Left ventricle myocardium superior (tissue), 1 donor: ENCODE results near the gene USP2. TPM values are rescaled to one million over a fixed set of nuclear protein-coding genes. Genes with fewer than 3 reads are reported as not detected.
A peak's percentile ranks its signal among the peaks of the same experiment; 100 is the strongest.

ENCODE experiments used
- ATAC-seq: fragments of 200-7000 bp; cut with Tn5 transposase; one replicate; pipeline ENCODE4 v1.9.1; 2020; ENCODE audit warnings: mild to moderate bottlenecking, moderate library complexity
- DNase-seq: peaks from one replicate; pipeline ENCODE4 v3.0.0-alpha.2; 2020
- intact Hi-C: fragments of 100-400 bp; cut with micrococcal nuclease; formaldehyde crosslinking; loops from one replicate; pipeline ENCODE4 v1.11.0; 2022
- total RNA-seq: library from RNA; stranded (reverse); fragmentation: NEBNext Ultra II Directional; extraction: Animal tissue kit (Norgen Biotek cat#: 25700); gene quantifications from one replicate; pipeline ENCODE4 v1.2.1, GENCODE V29; 2021
- donor health status: DM: no; HTN: yes; CAD: no; lungs with severe emphysema.

Gene USP2
- total RNA-seq, 1 donor from 2014 or later = 173 TPM

DNA sequence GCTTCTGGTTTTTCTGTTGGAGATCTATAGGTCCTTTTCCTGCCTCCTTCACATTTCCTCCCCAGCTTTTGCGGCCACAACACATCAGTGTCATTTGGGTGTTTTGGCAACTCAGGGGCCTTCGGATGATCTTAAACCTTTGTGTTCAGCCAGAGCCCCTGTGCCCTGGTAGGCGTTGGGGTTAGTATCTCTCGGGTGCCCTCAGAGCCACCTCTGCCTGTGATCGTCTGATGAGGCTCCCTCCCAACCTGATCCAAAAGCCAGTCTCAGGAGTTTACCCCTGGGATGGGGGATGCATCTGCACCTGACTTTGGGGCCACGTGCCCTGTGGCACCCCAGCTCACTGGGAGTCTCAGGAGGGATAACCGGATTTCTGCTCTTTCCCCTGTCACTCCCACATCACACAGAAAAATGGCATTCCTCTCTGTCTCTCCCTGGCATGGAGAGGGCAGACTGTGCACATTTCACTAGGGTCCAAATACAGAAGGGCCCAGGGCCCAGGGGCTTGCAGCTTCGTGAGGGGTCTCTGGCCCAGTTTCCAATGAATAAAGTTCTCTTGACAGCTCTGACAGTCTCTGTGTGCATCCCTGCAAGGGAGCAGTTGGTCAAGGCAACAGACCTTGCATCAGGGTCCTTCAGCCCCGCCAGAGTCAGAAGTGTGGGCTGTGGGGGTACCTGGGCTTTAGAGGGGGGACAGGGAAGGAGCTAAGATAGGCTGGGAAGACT, 44.6 kb downstream of the USP2 start:
- no peak for DNase-seq
- intact Hi-C loops = no loop called here
- ATAC-seq = no peak

DNA sequence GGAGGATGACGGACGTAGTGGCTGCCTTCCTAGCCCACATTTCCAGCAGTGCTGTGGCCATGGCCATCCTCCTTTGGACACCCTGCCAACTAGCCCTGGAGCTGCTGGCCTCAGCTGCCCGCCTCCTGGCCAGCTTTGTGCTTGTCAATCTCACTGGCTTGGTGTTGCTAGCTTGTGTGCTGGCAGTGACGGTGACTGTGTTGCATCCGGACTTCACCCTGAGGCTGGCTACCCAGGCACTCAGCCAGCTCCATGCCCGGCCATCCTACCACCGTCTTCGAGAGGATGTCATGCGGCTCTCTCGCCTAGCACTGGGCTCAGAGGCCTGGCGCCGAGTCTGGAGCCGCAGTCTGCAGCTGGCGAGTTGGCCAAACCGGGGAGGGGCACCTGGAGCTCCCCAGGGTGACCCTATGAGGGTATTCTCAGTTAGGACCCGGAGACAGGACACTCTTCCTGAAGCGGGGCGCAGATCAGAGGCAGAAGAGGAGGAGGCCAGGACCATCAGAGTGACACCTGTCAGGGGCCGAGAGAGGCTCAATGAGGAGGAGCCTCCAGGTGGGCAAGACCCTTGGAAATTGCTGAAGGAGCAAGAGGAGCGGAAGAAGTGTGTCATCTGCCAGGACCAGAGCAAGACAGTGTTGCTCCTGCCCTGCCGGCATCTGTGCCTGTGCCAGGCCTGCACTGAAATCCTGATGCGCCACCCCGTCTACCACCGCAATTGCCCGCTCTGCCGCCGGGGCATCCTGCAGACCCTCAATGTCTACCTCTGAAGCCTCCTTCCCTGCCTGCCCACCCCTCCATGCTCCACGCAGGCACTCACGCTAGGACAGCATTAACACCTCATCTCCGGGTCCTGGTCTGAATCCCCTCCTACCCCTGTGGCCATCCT, 45.6 kb downstream of the USP2 start:
- intact Hi-C loops = no loop called here
- DNase-seq = peak; percentile 50

DNA sequence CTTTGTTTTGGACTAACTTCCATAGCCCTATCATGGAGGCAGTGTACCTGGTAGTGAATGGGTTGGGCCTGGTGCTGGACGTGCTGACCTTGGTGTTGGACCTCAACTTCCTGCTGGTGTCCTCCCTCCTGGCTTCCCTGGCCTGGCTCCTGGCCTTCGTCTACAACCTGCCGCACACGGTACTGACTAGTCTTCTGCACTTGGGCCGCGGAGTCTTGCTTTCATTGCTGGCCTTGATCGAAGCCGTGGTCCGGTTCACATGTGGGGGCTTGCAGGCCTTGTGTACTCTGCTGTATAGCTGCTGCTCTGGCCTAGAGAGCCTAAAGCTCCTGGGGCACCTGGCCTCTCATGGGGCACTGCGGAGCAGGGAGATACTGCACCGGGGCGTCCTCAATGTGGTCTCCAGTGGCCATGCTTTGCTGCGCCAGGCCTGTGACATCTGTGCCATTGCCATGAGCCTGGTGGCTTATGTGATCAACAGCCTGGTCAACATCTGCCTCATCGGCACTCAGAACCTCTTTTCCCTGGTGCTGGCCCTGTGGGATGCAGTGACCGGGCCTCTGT, 46.3 kb downstream of the USP2 start:
- ATAC-seq (no peak), DNase-seq (no peak)
- intact Hi-C loops = no loop called here

More for the DNA sequence above, 45.6 kb downstream of the USP2 start:
- no peak for ATAC-seq

DNA sequence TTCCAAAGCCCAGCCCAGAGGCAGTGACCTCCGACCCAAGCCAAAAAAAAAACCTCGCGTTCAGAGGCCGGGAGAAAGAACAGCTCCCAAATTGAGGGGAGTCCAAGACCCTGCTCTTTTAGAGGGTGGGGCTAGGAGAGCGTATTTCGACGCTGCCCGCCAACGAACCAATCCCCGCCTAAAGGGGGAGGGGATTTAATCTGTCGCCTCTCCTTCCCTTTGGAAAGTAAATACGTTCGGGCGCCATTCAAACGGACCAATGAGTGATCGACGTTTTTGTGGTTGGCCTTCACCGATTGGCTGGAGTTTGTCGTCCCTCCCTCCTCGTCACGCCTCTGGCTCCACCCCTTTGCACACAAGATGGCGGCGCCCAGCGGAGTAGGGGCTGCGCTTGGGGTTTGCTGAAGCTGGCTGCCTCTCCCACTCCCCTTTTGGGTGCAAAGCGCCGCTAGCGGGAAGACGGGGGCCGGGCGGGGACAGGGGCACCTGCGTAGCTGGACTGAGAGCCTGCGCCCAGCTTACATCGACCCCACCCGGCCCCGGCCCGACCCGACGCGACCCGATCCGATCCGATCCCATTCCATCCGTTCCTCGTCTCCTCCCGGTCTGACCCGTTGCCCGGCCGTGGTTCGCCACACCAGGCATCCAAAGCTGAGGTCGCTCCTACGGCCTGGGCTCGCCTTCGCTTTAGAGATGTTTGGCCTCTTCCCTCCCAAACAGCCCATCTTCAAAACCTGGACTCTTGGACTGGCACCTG, 47.1 kb downstream of the USP2 start, which contains the start of gene RNF26:
Gene RNF26 (plus strand): TSS at position 354 of the 757 bp plus-strand sequence. CDS start 596 bp downstream, outside the sequence.
- intact Hi-C loops = no loop called here
- ATAC-seq (peak; percentile 92), DNase-seq (peak; percentile 92)

DNA sequence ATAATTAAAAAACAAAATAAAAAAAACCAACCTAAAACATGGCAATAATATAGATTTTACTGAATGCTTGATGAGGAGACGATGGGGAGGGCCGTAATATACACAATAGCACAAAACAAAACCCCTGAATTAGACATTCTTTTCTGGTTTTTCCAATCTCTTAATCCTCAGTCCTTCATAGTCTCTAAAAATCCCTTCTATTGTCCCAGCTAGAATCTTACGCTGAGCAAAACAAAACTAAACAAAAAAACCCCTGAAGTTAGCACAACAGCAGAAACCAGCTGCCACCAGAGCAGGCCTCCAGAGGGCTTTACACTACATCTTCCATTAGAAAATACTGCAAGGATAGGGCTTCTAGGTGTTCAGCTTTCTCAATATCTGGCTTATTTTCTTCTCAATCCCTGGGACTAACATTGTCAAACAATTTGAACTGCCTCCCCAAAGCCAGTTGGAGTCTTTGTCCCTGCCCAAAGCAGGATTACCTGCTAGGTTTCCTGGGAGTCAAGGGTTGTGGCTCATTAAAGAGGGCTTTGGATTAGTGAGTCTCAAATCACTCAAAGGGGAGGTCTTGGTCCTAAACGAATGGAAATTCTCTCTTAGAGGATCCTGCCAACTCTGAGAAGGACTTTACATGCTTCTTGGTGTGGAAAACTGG, 49.3 kb downstream of the USP2 start:
- no peak for DNase-seq
- ATAC-seq = no peak
- intact Hi-C loops = no loop called here

DNA sequence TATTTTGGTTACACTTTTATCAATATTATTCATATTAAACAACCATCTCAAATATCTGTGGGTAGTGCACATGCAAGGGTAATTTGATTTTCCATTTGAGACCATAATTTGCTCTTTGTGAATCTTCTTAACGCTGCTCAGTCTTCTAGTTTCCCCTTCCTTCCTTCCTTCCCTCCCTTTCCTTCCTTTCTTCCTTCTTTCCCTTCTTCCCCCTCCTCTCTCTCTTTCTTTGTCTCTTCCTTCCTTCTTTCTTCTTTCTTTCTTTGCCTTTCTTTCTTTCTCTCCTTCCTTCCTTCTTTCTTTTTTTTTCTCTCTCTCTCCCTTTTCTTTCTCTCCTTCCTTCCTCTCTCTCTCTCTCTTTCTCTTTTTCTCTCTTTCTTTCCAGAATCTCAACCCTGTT, 51.3 kb downstream of the USP2 start:
- no peak for ATAC-seq
- intact Hi-C loops = no loop called here
- no peak for DNase-seq

DNA sequence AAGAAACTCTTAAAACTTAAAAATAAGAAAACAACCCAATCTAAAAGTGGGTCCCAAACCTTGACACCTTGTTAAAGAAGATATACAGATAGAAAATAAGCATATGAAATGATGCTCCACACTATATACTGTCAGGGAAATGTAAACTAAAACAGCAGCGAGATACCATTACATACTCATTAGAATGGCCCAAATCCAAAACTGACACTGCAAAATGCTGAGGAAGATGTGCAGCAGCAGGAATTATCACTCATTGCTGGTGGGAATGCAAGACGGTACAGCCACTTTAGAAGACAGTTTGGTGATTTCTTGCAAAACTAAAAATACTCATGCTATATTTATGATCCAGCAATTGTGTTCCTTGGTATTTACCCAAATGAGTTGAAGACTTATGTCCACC, 52.2 kb downstream of the USP2 start:
- intact Hi-C loops = no loop called here
- DNase-seq (no peak), ATAC-seq (no peak)

DNA sequence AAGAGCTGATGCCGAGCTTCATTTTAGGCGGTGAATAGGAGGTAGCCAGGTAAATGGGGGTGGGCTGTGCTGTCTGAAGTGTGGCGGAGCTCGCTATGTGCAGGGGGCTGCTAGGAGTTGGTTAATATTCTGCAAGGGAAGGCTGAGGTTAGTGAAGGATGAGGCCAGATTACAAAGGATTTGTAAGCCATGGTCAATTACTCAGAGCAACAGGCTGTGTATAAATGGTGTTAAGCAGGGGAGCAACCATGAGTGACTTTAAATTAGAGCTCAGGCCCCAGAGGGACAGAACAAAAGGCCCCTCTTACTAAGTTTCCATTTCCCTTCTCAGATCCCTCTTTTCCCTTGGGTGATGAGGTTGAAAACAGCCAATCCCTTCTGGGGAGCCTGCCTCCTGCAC, 57.3 kb downstream of the USP2 start:
- no peak for ATAC-seq
- intact Hi-C loops = no loop called here
- no peak for DNase-seq

DNA sequence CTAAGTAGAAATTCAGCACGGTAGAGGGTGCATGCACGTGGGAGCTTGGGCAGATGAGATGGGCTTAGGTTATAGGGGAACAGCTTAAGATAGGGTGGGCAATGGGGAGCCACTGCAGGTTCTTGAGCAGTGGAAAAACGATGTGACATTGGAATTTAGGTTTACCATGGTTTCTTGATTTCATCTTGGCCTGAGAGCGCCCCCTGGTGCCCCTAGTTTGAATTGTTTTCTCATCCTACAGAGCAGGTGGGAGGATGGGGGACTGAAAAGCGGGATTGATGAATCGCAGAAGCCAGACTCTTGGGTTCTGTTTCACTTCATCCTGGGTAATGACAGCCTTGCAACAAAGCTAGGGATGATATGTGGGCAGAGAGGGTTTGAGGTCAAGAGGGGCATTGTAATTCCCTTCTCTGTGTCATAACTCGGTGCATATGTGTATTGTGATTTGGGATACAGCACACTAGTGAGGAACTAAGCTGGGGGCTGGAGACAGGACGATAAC, 57.9 kb downstream of the USP2 start:
- peak; percentile 73 for DNase-seq
- intact Hi-C loops = no loop called here
- ATAC-seq = peak; percentile 7

DNA sequence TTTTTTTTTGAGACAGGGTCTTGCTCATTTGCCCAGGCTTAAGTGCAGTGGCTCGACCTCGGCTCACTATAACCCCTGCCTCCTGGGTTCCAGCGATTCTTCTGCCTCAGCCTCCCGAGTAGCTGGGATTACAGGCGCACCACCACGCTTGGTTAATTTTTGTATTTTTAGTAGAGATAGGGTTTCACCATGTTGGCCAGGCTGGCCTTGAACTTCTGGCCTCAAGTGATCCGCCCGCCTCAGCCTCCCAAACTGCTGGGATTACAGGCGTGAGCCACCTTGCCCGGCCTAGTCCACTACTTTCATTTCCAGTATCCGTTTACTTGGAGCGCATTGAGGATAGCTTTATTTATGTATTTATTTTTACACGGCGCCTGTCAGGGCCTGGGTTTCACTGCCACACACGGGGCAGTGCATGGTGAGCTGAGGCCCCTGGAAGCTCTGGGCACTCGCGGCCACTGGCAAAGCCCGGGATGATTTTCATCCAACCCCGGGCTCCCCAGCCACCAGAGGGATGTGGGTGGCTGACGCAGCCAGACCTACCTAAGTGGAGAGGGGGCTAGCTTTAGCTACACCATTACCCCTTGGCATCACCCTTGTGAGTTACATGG, 58.5 kb downstream of the USP2 start:
- DNase-seq (no peak), ATAC-seq (no peak)
- intact Hi-C loops = no loop called here

DNA sequence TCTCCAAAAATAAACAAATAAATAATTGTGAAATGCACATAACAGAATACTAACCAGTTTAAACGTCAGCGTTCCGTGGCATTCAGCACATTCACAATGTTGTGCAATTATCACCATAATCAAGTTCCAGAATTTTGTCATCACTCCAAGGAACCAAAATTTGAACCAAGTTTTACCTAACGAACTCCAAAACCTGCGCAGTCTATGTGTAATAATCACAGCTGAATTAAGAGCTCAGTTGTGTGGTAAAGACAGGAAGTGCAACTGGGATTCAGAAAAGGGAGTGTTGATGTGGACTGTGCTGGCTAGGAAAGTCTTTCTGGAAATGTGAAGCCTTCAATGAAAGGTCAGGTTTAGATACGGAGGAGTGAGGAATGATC, 59.1 kb downstream of the USP2 start:
- intact Hi-C loops = no loop called here
- DNase-seq (no peak), ATAC-seq (no peak)

DNA sequence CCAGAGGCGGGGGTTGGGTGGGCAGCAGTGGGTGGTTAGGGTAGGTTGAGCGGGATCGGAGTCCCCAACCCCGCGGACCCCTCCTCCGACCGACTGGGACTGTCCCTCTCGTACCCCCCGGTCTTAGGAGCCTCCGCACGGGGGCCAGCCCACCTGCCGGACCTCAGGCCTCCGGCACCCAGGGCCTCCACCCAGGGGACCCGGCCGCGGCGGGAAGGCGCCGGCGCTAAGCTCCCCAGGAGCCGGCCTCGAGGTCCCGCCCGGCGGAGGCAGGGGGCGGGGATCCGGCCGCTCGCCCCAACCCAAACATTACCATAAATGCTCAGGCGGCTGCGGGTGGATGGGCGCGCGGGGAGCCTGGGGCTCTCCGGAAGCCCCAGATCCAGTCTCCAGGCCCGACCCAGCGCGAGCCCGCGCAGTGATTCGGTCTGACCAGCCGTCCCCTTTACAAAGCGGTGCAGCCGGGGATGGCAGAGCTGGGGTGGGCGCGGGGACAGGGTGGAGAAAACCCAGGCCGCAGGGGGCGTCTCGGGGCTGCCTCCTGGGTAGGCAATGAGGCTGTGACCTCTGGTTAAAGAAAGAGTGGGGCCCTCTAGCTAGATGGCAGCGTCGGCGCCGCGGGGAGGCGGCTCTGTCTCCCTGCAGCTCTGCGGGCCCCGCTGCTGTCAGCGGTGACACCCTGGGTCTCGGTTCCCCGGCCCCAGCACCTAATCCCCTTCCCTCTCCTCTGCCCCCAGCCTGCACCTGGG, 60.5 kb downstream of the USP2 start:
- intact Hi-C loops = no loop called here
- ATAC-seq = peak; percentile 44
- peak; percentile 75 for DNase-seq

DNA sequence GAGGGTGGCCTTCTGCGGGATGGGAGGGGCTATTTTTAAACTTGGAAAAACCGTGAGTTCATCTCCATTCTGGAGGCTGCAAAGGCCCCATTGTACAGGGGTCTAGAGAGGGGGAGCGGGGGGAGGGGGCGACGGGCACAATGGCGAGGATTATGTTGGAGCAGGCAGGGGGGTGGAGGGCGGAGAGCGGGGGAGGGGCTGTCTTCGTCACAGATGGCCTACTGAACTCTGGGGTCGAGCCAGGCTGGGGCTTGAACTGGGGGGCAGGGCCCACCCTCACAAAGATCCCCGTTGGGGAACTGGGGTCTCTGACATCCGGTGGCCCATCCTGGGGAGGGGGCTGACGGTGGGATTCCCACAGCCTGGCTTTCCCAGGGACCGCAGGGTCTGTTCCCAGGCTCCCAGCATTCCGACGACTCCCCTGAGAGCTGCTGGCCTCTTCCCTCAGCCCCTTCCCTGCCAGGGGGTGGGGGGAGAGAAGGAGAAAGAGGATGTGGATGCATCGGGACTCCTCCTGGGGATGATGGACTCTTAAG, 61.2 kb downstream of the USP2 start:
- DNase-seq (peak; percentile 50), ATAC-seq (peak; percentile 1)
- intact Hi-C loops = no loop called here

DNA sequence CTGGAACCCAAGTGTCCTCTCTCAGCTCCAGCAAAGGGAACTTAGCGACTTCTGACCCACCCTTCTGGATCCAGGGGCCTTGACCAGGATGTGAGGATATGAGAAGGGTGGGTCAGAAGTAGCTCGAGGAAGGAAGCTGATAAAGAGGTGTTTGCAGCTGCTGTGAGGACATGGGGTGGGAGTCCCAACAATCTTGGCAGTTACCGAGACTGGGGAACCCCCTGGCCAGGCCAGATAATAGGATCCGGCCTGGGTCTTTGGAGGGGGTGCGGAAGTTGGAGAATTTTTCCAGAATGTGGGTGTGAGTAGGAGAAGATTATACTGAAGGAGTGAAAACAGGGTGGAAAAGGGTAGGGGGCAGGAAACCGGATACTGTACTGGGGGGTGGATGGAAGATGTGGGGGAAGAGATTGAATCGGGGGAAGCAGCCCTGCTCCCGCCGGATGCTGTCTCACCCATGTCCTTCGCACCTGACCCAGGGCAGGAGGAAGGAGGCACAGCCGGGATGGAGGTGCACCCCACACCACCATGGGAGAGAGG, 61.7 kb downstream of the USP2 start:
- no peak for DNase-seq
- intact Hi-C loops = no loop called here
- ATAC-seq = no peak

DNA sequence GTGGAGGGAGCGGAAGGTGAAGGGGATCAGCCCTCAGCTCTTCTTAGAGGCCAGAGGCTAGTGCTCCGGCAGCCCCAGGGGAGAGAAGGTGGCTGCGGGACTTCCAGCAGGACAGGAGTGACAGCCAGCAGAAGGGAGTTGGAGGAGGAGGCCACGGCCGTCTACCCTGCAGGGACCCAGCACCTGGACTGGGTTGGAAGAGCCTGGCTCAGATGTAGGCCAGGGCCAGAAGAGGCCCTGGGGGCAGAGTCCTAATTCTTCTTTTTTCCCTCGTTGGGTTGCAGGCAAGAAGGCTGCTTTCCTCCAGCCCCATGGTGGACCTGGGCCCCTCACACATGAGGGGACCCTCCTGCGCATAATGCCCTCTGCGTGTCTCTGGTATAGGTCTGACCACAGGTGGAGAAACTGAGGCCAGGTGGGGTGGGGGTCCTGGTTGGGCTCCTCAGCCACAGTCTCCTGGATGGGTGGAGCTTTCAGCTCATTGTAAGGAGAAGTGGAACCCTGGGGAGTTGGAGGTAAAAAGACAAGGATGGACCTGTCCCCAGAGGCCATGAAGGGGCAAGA, 62.3 kb downstream of the USP2 start:
- intact Hi-C loops = no loop called here

DNA sequence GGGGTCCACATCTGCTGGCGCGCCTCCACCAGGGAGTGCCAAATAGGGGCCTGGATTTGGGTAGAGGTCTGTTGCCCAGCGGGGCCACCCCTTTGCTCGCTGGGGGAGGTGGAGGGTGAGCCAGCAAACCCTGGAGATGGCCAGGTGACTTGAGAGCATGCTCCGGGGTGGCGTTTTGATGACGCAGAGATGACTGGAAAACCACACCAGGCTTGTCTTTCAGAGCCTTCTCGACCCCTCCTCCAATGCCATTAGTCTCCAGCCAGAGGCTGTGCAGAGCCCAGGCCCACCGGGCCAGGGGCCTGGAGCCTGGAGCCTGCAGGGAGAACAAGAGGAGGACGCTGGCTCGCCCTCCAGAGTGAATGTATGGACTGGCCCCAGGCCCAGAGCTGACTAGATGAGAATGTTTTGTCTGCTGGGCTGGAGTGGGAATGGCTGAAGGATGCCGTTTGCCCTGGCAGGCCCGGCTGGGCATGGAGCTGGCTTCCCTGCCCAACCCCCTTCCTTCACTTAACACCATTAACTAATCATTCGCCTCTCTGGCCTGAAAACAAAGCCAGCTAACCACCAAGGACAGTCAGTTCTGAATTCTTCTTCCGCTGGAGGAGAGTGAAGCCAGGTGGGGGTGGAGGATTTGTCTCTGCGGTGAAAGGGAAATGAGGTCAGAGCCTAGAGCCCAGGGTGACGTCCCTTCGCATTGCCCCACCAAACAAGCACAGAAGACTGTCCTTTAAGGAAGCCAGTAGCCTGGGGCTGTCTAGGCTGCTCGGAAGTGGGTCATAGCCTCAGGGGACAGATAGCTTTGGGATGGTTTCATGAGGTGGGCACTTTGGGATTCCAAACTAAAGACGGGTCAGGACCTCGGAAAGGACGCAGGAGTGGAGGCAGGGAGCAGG, 63.0 kb downstream of the USP2 start:
- ATAC-seq = no peak
- DNase-seq = no peak
- intact Hi-C loops = no loop called here

More for the DNA sequence above, 62.3 kb downstream of the USP2 start:
- ATAC-seq (no peak), DNase-seq (no peak)
